Suprapubic skin (tissue), 4 donors: ENCODE results near the gene PRKN. TPM values are rescaled to one million over a fixed set of nuclear protein-coding genes. Genes with fewer than 3 reads are reported as not detected.

Experiments used
- DNase-seq, 2 donors: peaks; one replicate each; pipeline ENCODE4 v3.0.0-alpha.2; 2019; ENCODE audit warnings: low spot score in 2 of 2
- H3K27ac ChIP-seq: fragments of 200-600 bp; sonication (generic); one replicate; pipeline ENCODE4 v1.5.1; 2019
- H3K27me3 ChIP-seq: fragments of 200-600 bp; sonication (generic); one replicate; pipeline ENCODE4 v1.5.1; 2019
- H3K36me3 ChIP-seq: fragments of 200-600 bp; sonication (generic); one replicate; pipeline ENCODE4 v1.5.1; 2019
- H3K4me1 ChIP-seq: fragments of 200-600 bp; sonication (generic); one replicate; pipeline ENCODE4 v1.5.1; 2019
- H3K4me3 ChIP-seq: fragments of 200-600 bp; sonication (generic); one replicate; pipeline ENCODE4 v1.5.1; 2019; ENCODE audit warnings: mild to moderate bottlenecking
- H3K9me3 ChIP-seq: fragments of 200-600 bp; sonication (generic); one replicate; pipeline ENCODE4 v1.5.1; 2019
- EP300 ChIP-seq: sonication (generic); formaldehyde crosslinking; IDR thresholded peaks from one replicate; pipeline ENCODE4 v1.6.1; 2017; ENCODE audit warnings: antibody characterized with exemption
- POLR2A ChIP-seq, 2 donors: fragments of 450-650 bp; IDR thresholded peaks; one replicate each; pipeline ENCODE4 v1.6.1; 2017; ENCODE audit warnings: antibody characterized with exemption in 2 of 2, mild to moderate bottlenecking in 2 of 2, moderate library complexity in 2 of 2
- POLR2AphosphoS5 ChIP-seq, 3 donors: sonication (generic); formaldehyde crosslinking; IDR thresholded peaks; one replicate each; pipeline ENCODE4 v1.6.1; 2017; ENCODE audit warnings: antibody characterized with exemption in 3 of 3
- WGBS: methylation state at CpG from one replicate; pipeline ENCODE4 v1.1.5; 2018; 5-methylcytosine and 5-hydroxymethylcytosine counted together
- total RNA-seq, 4 donors: library from RNA; depleted of rRNA; stranded (reverse); fragments of >200 nt; gene quantifications; one replicate each; pipeline ENCODE4 v1.1.0, GENCODE V29; 2016
- TF ChIP-seq, protein P1 (sequence below), 2 donors: fragments of 200-600 bp in 1 of 2; fragments of 450-650 bp in 1 of 2; sonication (generic) in 1 of 2; IDR thresholded peaks; one replicate each; pipeline ENCODE4 v1.5.1; 2016 to 2019; ENCODE audit warnings: antibody characterized with exemption in 2 of 2, mild to moderate bottlenecking in 1 of 2, moderate library complexity in 1 of 2

Gene PRKN
- total RNA-seq, 4 donors from 2014 or later, result 7.2 to 22.8 (median 14.4) TPM

DNA sequence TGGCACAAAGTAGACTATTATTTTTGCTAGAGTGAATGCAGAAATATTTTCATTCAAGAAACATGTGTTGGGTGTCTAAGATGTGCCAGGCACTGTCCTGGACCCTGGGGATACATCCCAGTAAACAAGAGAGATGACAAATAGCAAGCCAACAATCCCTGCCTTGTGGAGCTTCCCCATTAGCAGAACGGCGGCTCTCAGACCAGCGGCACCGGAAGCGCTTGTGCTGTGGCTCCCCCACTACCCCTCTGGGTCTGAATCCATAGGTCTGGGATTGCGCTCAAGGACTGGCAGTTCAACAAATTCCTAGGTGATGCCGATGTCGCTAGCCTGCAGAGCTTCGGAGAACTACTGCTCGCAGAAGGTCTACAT, 1355.2 kb downstream of the PRKN start:
- Histone ChIP-seq H3K4me1 (peaks cover 20% of the 10 kb centered on the region), H3K4me3 (no peak overlapping the region), H3K27ac (no peak overlapping the region), H3K9me3 (no peaks in the 10 kb centered on the region), H3K27me3 (no peaks in the 10 kb centered on the region), H3K36me3 (no peaks in the 10 kb centered on the region)
- 93% methylated on average over 10 of the region's 10 CpGs for WGBS
- TF ChIP-seq, protein P1, sequence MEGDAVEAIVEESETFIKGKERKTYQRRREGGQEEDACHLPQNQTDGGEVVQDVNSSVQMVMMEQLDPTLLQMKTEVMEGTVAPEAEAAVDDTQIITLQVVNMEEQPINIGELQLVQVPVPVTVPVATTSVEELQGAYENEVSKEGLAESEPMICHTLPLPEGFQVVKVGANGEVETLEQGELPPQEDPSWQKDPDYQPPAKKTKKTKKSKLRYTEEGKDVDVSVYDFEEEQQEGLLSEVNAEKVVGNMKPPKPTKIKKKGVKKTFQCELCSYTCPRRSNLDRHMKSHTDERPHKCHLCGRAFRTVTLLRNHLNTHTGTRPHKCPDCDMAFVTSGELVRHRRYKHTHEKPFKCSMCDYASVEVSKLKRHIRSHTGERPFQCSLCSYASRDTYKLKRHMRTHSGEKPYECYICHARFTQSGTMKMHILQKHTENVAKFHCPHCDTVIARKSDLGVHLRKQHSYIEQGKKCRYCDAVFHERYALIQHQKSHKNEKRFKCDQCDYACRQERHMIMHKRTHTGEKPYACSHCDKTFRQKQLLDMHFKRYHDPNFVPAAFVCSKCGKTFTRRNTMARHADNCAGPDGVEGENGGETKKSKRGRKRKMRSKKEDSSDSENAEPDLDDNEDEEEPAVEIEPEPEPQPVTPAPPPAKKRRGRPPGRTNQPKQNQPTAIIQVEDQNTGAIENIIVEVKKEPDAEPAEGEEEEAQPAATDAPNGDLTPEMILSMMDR (IDR thresholded peaks at IDR 0.05), result no peak
- no peak for TF ChIP-seq EP300
- TF ChIP-seq POLR2A (IDR thresholded peaks at IDR 0.05), result no peak
- TF ChIP-seq POLR2AphosphoS5 (IDR thresholded peaks at IDR 0.05), result no peak
- DNase-seq, result no peak

DNA sequence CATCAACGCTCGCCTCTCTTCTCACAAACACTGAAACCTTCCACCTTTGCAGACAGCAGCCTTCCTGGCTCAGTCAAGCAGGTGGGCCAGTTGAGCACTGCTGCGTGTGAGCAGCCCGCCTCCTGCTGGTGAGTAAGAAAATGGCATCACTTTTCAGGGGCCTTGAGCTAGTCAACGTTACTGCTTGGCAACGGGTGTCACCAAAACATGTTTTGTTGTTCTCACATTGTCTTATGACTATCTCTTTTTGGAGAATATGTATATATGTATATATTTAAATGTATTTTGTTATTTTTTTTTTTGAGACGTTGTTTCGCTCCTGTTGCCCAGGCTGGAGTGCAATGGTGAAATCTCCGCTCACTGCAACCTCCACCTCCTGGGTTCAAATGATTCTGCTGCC, 1356.7 kb downstream of the PRKN start:
- no peaks in the 10 kb centered on the region for H3K9me3 ChIP-seq
- peaks cover 18% of the 10 kb centered on the region for H3K4me1 ChIP-seq
- H3K27ac ChIP-seq, result no peak overlapping the region
- H3K27me3 ChIP-seq, result no peaks in the 10 kb centered on the region
- H3K4me3 ChIP-seq, result no peak overlapping the region
- DNase-seq, result no peak
- H3K36me3 ChIP-seq, result no peaks in the 10 kb centered on the region
- 40% methylated on average over 9 of the region's 9 CpGs for WGBS
- TF ChIP-seq, protein P1 (IDR thresholded peaks at IDR 0.05), result peak; percentile 63 to 74
- TF ChIP-seq POLR2A (IDR thresholded peaks at IDR 0.05), result no peak
- no peak for TF ChIP-seq EP300
- no peak for TF ChIP-seq POLR2AphosphoS5 (IDR thresholded peaks at IDR 0.05)

DNA sequence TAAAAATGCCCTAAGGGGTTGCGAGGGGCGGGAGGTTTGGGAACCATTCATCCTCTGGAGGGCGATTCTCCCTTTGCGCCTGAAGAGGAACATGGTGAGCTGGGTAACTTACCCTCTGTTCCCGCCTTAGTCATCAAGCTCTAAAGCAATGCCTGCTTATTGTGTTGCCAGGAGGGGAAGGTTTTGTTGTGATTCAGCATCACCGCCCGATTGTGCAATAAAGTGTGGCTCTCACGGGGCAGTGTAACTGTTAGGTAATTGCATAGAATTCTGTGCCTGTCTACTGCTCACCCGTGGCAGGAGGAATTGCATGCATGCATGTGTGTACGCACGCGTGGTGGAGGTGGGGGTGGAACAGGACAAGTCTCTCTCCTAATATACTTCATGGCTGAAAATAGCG, 1358.2 kb downstream of the PRKN start:
- no peak for TF ChIP-seq EP300
- peak in 1 of 3 donors; percentile 10 for TF ChIP-seq POLR2AphosphoS5 (IDR thresholded peaks at IDR 0.05)
- no peak for DNase-seq
- H3K4me3 ChIP-seq, result no peak overlapping the region
- no peaks in the 10 kb centered on the region for H3K27me3 ChIP-seq
- no peaks in the 10 kb centered on the region for H3K9me3 ChIP-seq
- peaks cover 7% of the 10 kb centered on the region for H3K4me1 ChIP-seq
- WGBS, result 68% methylated on average over 13 of the region's 13 CpGs
- no peaks in the 10 kb centered on the region for H3K36me3 ChIP-seq
- no peak overlapping the region for H3K27ac ChIP-seq

DNA sequence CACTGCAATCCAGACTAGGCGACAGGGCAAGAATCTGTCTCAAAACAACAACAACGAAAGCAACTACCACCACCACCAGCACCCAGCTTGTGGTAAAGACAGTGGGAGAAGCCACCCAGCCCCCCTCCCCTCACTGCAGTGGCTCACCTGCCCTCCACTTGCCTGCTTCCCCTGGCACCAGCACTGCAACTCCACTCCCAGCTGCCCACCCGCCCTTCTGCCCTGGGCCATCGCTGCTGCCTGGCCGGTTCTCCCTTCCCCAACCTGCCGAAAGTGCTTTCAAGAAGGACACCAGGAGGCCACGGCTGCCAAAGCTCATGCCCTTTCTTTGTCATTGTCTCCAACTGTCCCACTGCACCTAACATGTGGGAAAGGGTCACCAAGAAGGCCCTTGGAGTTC, 1359.1 kb downstream of the PRKN start:
- H3K4me3 ChIP-seq, result no peak overlapping the region
- WGBS, result 89% methylated on average over 7 of the region's 7 CpGs
- H3K27ac ChIP-seq, result no peak overlapping the region
- peaks cover 3% of the 10 kb centered on the region for H3K4me1 ChIP-seq
- no peaks in the 10 kb centered on the region for H3K36me3 ChIP-seq
- no peaks in the 10 kb centered on the region for H3K27me3 ChIP-seq
- H3K9me3 ChIP-seq, result no peaks in the 10 kb centered on the region
- TF ChIP-seq POLR2AphosphoS5 (IDR thresholded peaks at IDR 0.05) (no peak), POLR2A (IDR thresholded peaks at IDR 0.05) (no peak), EP300 (no peak)
- TF ChIP-seq, protein P1 (IDR thresholded peaks at IDR 0.05), result no peak
- no peak for DNase-seq

DNA sequence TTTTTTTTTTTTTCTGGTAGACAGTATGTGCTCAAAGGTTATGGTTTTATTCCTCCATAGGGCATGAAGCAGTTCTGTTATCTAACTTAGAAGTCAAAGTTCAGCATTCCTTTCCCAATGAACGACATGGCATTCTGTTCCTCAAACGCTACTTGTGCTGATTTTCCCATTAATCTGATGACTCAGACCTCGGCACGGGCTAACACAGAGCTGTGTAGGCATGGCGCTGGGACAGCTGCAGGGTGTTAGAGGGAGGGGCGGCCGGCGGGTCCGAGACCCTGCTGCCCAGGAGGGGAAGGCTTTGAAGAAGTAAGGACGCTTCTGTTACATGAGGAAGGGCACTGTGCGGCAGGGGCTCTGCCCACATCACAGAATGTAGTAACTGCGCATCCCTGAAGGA, 1360.1 kb downstream of the PRKN start:
- no peak overlapping the region for H3K4me3 ChIP-seq

More for the DNA sequence above, 1360.1 kb downstream of the PRKN start:
- no peak overlapping the region for H3K27ac ChIP-seq
- no peaks in the 10 kb centered on the region for H3K9me3 ChIP-seq
- 77% methylated on average over 12 of the region's 12 CpGs for WGBS
- H3K36me3 ChIP-seq, result no peaks in the 10 kb centered on the region
- no peaks in the 10 kb centered on the region for H3K27me3 ChIP-seq
- H3K4me1 ChIP-seq, result peaks cover 2% of the 10 kb centered on the region
- no peak for DNase-seq
- no peak for TF ChIP-seq POLR2AphosphoS5 (IDR thresholded peaks at IDR 0.05)
- TF ChIP-seq POLR2A (IDR thresholded peaks at IDR 0.05), result no peak
- TF ChIP-seq, protein P1 (IDR thresholded peaks at IDR 0.05), result no peak
